ENCODE data around the gene C16orf46.
A peak's percentile ranks its signal among the peaks of the same experiment; 100 is the strongest.

C16orf46 gene

GRCh38 chr16:81094771-81095251 lies 17.8 kb upstream of the C16orf46 start:
- no peaks in the 10 kb centered on the region for H3K27me3 ChIP-seq (replicated peaks; ENCODE audit: control insufficient read depth, insufficient read depth, low read length)
- no peaks in the 10 kb centered on the region; the same call in 1 of the 2 replicates for H3K36me3 ChIP-seq (ENCODE audit: control insufficient read depth, insufficient read depth, low read length)
- no peak for TF ChIP-seq CTCF (IDR thresholded peaks at IDR 0.05; ENCODE audit: insufficient read depth, low read length, poor library complexity, severe bottlenecking)
- DNase-seq (ENCODE audit: extremely low read depth, insufficient read length) = no peak
- peak overlapping the region; percentile 39 for H3K4me3 ChIP-seq (replicated peaks; ENCODE audit: low read depth, low read length)

- no peak for TF ChIP-seq CTCF (IDR thresholded peaks at IDR 0.05; ENCODE audit: insufficient read depth, low read length, poor library complexity, severe bottlenecking)
- H3K4me3 ChIP-seq (replicated peaks; ENCODE audit: low read depth, low read length) = no peak overlapping the region
- H3K36me3 ChIP-seq (ENCODE audit: control insufficient read depth, insufficient read depth, low read length) = no peaks in the 10 kb centered on the region; the same call in none of the 2 replicates
- no peak for DNase-seq (ENCODE audit: extremely low read depth, insufficient read length)
- no peaks in the 10 kb centered on the region for H3K27me3 ChIP-seq (replicated peaks; ENCODE audit: control insufficient read depth, insufficient read depth, low read length)
These were observed 11.8 kb upstream of the C16orf46 start for GRCh38 chr16:81088836-81089235.

- Histone ChIP-seq H3K36me3 (ENCODE audit: control insufficient read depth, insufficient read depth, low read length) (no peaks in the 10 kb centered on the region), H3K27me3 (replicated peaks; ENCODE audit: control insufficient read depth, insufficient read depth, low read length) (no peaks in the 10 kb centered on the region), H3K4me3 (replicated peaks; ENCODE audit: low read depth, low read length) (no peak overlapping the region)
- no peak for TF ChIP-seq CTCF (IDR thresholded peaks at IDR 0.05; ENCODE audit: insufficient read depth, low read length, poor library complexity, severe bottlenecking)
- no peak for DNase-seq (ENCODE audit: extremely low read depth, insufficient read length)
These were observed 4.0 kb upstream of the C16orf46 start for GRCh38 chr16:81081014-81081413.

- no peak overlapping the region for H3K4me3 ChIP-seq (replicated peaks; ENCODE audit: low read depth, low read length)
- DNase-seq (ENCODE audit: extremely low read depth, insufficient read length) = no peak
- no peaks in the 10 kb centered on the region for H3K27me3 ChIP-seq (replicated peaks; ENCODE audit: control insufficient read depth, insufficient read depth, low read length)
- H3K36me3 ChIP-seq (ENCODE audit: control insufficient read depth, insufficient read depth, low read length) = no peaks in the 10 kb centered on the region
- TF ChIP-seq CTCF (IDR thresholded peaks at IDR 0.05; ENCODE audit: insufficient read depth, low read length, poor library complexity, severe bottlenecking) = no peak
These were observed 3.2 kb upstream of the C16orf46 start for GRCh38 chr16:81080233-81080632.

GRCh38 chr16:81076566-81077075 lies 417 bp downstream of the C16orf46 start:
- Histone ChIP-seq H3K4me3 (replicated peaks; ENCODE audit: low read depth, low read length) (peak overlapping the region; percentile 75), H3K36me3 (ENCODE audit: control insufficient read depth, insufficient read depth, low read length) (no peaks in the 10 kb centered on the region), H3K27me3 (replicated peaks; ENCODE audit: control insufficient read depth, insufficient read depth, low read length) (no peaks in the 10 kb centered on the region)
- no peak for DNase-seq (ENCODE audit: extremely low read depth, insufficient read length)
- TF ChIP-seq CTCF (IDR thresholded peaks at IDR 0.05; ENCODE audit: insufficient read depth, low read length, poor library complexity, severe bottlenecking) = no peak
